Stimulated activated CD8-positive, alpha-beta memory T cell treated with anti-CD3 and anti-CD28 coated beads, Interleukin-12 subunit alpha, Interleukin-12 subunit beta, amount 100 ng/mL, for 24 hours (primary cell): ENCODE measurements around the gene TMEM184B.

ENCODE experiments used
- DNase-seq: peaks from one replicate; pipeline ENCODE4 v3.0.0-alpha.2; 2020; ENCODE audit errors: extremely low read depth

The TMEM184B gene

DNA sequence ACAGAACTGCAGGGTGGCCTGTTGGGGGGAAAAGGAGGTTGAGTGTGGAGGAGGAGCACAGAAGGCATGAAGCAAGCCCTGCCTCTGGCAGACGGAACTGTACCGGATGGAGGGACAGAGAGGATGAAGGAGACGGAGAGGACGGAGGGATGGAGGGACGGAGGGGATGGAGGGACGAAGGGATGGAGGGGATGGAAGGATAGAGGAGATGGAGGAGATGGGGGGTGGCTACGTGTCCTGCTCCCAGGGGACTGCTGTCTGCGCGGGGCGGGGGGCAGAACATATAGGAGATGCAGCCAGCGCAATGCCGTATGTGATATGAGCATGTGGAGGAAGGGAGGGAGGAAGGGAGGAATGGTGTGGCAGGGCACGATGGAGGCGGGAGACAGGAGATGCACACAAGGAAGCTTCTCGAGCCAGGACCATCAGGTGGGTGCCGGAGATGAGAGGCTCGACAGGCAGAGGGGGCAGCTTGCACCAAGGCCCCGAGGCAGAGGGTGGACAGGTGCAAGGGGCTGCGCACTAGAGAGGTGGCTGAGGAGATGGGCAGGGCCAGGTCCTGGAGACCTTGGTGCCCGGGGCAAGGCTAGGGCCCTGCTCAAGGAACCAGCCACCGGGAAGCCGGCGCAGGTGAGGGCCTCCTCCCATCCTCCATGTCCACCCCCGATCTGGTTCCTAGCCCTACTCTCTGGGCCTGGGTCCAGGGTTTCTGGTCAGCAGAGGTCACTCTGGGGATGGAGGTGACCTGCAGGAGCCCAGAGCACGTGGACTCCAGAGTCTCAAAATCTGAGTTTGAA lies 45.8 kb downstream of the TMEM184B start:
- no peak for DNase-seq

DNA sequence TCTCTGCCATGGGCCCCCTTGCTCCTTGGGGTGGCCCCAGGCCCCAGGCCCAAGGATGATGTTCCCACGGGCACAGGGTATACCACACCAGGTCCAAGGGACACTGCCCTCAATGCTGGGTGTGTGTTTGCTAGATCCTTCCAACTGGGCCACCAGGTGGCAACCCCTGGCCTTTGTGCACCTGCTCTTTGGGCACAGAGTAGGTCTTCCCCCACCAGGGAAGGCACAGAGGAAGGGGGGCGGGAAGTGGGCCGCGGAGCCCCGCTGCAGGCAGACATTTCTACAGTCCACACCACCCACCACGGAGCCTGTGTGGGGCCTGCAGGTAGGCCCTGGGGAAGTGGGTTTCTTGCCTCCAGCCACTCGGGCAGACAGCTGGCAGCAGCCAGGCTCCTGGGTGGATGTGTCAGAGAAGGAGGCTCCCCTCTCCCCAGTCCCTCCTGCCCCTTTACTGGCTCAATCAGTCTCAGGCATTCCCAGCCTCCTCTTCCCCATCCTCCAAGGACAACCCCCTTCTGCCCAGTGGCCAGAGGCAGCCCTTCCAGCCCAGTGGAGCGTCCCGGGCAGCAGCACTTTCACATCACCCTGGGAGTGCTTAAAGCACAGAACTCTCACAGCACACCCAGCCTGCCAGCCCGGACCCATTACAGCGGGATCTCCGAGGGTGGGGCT lies 49.4 kb downstream of the TMEM184B start:
- no peak for DNase-seq

DNA sequence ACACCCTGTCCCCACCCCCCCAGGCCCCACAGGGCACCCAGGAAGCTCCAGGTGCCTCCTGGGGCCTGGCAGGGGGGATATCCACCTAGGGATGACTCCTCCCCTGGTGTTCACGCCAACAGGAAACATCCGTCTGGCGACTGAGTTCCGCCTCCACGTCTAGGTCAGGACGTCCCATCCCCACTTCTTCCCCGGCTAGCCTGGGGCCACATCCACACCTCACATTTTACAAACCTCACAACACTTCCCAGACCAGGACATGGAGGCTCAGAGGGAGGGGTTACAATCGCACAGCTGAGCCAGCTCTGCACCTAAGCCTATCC lies 50.1 kb downstream of the TMEM184B start:
- DNase-seq: no peak

DNA sequence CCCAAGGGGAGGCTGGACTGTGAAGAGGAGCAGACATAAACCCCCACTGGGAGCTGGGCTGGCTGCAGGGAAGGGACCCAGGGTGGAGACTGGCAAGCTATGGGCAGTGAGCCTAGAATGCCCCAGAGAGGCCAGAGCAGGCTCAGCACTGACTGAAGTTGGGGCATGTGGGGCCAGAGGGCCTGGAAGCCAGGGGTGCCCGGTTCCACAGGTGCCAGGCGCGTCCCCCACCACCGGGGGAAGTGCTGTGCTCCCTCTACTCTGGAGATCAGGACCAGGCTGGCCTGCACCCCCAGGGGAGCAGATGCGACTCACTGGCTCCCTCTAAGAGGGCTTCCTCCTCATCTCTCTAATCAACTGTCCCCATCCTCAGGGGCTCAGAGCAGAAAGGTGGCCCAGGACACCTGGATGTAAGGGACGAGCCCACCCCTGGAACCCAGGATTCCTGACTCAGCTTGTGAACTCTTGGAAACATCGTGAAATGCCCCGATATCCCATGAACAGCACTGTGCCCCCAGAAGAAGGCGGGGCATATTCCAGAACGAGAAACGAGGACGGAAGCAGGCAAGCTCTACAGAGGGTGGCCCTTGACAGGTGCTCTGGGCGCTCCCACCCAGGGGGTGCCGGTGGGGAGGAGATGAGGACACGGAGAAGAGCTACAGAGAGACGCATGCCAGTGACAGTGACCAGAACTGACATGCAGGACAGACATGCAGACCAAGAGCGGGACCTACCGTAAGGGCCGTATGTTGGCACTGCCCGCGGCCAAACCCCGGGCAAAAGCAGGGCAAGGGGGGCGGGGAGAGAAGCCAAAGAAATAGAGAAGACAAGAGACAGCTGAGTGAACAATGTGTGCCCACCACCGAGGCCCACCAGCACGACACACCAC lies 50.7 kb downstream of the TMEM184B start:
- no peak for DNase-seq

DNA sequence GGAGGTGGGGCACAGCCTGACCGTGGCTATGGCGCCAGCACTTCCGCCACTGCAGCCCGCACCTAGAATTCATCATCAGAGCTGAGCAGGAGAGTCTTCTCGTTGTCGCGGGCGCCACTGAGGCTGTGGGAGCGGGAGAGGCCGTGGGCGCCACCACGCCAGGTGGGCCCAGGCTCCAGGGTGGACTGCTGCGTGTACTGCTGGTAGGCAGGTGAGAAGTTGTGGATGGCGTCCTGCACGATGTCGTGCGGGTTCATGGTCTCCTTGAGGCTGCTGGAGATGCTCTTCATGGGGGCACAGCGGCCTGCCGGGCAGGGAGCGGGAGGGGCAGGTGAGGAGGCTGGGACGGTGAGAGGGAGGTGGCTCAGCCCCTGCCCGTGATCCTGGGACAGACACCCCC lies 51.4 kb downstream of the TMEM184B start:
- DNase-seq: no peak

DNA sequence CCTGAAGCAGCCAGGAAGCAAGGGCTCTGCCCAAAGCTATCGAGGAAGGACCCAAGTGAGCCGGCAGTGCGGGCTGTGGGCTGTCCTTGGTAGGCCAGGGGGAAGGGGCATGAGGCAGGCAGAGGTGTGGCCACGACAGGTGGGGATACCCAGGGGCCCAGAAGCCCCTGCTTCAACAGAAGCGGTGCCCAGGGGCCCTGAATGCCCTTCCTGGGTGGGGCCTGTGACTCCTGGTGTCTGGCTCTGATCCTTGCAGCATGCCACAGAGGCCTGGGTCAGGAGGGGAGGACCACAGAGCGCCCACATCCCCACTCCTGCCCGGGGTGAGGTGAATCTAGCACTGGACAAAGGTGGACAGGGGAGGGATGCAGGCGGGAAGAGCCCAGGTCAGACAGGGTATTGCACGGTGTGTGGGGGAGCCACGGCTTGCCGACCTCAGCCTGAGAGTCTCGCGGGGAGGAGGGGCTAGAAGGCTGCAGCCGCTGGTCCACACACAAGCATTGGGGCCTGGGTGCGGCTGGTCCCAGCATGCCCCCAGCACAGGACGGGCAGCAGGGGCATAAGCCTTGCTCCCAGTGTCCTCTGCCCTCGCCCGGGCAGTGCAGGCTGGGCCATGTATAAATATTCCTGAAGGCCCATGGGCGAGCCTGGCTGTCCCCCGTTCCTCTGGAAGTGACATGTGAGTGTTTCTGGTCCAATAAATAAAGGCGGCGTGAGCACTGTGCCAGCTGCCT lies 52.0 kb downstream of the TMEM184B start:
- DNase-seq: no peak

DNA sequence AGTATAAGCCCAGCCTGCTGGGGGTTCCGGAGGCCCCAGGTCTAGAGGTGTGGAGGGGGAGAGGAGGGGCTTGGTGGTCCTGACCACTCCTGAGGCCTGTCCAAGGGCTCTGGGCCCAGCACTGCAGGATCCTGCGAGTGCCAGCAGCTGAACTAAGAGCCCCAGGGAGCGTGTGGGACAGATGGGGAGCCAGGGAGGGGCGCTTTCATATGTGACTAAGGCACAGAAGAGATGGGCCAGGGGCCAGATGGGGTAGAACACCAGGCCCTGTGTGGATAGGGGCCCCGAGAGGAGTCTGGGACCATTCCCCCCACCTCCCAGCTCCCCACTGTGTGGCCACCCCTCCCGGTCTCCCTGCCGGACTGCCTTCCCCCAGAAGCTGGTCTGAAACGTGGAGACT lies 52.6 kb downstream of the TMEM184B start:
- no peak for DNase-seq

DNA sequence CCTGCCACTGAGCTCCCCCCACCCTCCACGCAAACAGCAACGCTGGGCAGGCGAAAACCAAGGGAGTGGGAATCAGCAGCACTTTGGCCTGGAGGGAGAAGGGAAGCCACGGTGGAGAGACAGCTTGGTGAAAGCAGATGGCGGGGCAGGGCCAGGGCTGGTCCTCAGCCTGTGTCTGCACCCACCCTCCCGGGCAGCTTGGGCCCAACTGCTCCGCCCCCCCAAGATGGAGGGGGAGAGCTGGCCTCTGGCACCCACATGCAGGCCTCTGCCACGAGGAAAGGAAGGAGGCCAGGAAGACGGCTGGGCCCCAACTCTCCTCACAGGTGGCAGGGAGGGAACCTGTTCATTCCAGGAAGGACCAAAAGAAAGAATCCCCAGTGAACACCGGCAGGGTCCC lies 53.2 kb downstream of the TMEM184B start:
- no peak for DNase-seq

DNA sequence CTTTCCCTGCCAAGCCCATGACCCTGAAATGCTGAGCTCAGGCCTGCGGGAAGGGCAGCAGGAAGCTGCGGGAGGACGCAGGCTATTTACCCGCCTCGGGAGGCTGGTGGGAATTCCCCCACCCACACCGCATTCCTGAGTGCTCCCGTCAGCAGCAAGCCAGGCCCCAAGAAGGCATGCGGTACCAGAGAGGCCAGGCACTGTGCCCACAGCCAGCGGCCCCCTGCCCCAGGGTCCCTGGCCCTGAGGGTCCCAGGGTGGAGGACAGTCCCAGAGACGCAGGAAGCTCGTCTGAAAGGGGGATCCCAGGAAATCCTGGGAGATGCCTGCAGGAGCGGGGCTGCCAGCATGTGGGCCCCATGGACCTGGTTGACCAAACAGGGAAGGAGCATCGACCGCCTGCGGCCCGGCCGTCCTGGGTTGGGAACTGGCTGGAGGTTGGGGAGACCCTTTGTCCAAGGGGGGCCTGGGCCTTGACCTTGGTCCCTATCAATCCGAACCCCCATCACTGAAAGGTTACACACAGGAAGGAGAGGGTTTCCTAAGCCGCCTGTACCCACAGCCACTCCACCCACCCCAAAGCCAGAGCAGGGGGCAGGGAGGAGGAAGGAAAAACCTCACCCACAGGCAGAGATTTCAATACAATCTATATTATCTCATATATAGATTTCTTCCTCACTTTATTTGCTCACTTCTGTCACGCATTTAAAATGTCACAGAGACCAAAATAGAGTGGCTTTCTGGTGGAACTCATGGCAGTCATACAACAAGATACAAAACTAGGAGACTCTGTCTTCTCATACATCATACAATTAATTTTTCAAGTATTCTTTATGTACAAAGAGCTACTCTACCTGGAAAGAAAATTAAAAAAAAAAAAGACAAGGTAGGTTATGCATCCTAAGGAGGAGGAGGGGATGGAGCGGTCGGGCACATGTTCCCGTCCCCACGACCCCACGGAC lies 53.9 kb downstream of the TMEM184B start:
- no peak for DNase-seq

DNA sequence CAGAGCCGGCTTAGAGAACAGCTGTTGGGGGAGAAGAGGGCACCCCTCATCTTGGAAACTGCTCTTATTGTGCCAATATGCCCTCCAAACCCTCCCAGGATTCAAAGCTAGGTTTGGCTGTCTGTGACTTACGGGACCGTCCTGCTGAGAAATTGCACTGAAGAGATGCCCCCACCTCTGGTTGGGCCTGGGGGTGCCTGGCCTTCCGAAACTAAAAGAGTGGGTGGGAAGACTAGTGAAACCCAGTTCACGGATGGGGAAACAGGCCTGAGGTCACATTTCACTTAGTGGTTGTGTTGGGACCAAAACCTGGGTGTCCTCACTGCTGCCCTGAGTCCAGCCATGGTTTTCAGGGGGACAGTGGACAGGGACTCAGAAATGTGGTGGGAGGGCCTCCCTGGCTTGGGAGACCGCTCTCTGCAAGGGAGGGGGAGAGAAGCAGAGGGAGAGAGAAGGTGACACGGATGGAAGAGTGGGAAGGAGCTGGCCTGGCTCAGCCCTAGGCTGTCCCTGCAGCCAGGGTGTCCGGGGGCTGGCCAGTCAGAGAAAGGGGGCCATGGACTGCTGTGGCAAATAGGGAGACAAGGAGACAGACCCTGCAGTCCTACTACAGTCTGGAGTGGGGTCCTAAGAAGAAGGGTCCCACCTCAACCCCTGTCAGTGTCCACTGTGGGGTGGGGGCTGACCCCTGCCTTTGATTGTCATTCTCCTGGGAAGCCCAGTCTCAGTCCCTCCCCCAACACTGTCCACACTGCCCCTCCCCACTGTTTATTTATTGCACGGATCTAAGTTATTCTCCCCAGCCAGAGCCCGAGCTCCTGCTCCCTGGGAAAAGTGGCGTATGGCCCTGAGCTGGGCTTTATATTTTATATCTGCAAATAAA lies 57.4 kb downstream of the TMEM184B start:
- DNase-seq: no peak

DNA sequence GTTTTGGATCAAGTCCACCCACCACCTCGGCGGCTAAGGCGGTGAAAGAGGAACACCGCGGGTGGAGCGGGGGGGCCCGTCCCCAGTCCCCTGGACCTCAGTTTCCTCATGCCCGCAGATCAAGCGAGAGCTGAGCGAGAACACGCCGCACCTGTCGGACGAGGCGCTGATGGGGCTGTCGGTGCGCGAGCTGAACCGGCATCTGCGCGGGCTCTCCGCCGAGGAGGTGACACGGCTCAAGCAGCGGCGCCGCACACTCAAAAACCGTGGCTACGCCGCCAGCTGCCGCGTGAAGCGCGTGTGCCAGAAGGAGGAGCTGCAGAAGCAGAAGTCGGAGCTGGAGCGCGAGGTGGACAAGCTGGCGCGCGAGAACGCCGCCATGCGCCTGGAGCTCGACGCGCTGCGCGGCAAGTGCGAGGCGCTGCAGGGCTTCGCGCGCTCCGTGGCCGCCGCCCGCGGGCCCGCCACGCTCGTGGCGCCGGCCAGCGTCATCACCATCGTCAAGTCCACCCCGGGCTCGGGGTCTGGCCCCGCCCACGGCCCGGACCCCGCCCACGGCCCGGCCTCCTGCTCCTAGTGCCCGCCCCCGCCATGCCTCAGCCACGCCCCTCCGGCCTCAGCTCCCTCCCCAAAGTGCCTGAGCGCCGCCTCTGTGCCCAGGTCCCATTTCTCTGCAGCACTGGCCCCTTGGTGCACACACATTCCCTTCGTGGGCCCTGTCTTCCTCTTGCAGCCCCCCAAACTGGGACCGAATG lies 58.3 kb downstream of the TMEM184B start:
- DNase-seq: peak; percentile 26

DNA sequence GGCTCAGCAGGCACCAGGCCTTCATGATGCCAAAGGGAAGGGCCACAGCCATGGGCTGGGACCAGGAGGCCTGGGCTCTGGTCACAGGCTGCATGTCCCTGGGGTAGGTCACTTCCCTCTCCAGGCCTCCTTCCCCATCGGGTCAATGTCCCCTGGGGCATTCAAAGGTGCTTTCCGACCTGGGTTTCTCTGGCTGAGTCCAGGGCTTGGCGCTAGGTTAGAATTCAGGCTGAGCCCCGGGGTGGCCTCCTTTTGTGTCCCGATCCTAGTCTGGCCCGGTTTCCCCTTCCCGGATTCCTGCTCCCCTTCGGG lies 58.9 kb downstream of the TMEM184B start:
- no peak for DNase-seq

DNA sequence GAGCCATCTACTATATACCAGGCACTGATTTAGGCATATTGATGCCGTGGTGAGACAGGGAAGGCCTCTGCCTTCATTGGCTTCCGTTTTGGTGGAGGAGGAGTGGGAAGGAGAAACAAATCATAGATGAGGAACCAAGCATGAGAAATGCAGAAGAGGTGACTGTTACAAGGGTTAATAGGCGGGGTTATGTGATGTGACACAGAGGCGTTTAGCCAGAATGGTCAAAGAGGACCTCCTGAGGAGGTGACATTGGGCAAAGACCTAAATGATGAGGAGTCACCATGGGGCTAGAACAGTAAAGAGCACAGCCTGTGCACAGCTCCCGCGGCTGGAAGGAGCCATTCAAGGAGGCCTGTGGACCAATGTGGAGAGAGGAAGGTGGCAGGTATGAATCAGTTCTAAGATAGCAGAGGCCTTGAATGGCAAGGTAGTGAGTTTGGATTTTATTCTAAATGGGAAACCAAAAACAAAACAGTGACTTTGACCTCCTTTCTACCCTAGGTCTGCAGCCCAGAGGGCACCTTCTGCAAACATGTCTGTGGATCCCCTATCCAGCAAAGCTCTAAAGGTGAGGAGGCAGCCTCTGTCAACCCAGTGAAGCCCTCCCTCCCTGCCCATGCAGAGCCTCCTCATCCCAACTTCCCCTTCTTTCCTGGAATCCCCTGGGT lies 59.4 kb downstream of the TMEM184B start:
- DNase-seq: no peak

DNA sequence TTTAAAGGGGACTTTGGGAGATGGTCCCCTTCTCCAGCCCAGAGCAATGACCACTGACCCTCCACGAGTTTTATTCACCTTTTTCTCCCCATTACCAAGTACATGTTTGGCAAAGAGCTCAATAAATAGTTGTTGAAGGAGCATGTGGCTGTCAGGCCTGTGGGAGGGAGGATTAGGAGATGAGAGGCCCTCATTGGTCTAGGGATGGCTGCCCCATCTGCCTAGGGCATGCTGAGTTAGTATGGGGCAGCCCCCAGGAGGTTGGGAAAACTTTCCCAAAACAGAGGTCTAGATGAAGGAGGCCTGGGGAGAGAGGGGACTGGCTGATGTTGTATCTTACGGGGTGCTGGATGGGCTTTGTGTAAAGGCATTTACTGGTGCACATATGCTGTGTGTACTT lies 60.4 kb downstream of the TMEM184B start:
- no peak for DNase-seq

DNA sequence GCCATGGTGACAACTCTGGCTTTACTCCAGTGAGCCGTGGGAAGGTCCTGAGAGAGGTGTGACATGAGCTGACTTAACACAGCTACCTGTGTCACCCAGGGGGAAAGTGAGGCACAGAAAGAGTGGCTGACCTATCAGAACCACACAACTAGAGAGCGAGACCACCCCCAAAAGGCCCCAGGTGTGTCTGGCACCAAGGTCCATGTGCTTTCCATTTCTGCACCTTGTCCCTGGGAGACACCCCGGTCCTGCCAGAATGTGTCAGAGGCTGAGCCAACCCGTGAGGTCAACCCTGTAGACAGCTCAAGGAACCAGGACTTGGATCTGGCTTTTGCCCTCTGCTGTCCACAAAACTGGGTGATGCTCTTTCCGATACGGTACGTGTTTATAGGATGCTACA lies 61.3 kb downstream of the TMEM184B start:
- no peak for DNase-seq

DNA sequence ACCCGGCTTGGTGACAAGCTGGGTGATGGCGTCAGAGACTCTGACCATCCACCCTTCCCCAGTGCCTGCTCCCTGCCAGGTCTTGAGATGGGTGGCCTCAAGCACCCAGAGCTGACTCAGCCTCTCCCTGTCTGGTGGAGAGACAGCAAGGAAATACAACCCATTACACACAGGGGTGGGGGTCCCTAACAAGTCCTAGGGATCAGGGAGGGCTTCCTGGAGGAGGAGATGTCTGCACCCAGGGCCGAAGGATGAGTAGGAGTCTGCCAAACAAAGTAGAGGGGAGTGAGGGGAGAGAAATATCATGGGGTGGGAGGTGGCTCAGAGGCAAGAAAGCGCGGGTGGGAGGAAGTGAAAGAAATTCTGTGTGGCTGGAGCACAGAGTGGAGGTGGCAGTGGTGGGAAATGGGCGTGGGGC lies 64.2 kb downstream of the TMEM184B start:
- DNase-seq: no peak

DNA sequence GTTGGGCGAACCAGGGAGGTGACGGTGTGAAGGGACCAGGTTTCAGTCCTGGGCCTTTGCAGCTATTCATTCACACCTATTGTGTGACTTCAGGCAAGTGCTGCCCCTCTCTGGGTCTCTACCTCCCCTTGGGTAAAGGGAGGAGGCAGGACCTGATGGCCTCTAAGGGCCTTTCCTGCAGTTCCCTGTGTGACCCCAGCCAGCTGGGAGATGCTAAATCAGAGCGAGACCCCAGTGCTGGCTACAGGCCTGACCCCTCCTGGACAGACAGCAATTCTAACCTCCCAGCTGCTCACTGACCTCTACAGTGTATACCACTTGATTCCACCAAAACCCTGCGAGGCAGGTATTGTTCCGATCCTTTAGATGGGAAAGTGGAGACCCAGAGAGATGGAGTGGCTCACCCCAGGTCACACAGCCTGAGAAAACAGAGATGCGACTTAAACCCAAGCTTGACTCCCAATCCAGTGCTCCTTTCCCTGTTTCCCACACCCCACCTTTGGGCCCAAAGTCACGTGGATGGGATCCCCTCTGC lies 64.8 kb downstream of the TMEM184B start:
- no peak for DNase-seq
